Vagina (tissue), 2 donors: ENCODE results near the gene MTPN. TPM values are rescaled to one million over a fixed set of nuclear protein-coding genes. Genes with fewer than 3 reads are reported as not detected.

ENCODE experiments used
- DNase-seq, 2 donors: peaks; one replicate each; pipeline ENCODE4 v3.0.0-alpha.2; 2017; ENCODE audit errors: extremely low spot score in 2 of 2
- H3K27ac ChIP-seq: fragments of 200-600 bp; sonication (generic); one replicate; pipeline ENCODE4 v1.5.1; 2019
- H3K27me3 ChIP-seq: fragments of 200-600 bp; sonication (generic); one replicate; pipeline ENCODE4 v1.5.1; 2019
- H3K36me3 ChIP-seq, 2 donors: fragments of 200-600 bp; sonication (generic); one replicate each; pipeline ENCODE4 v1.5.1; 2017 to 2019
- H3K4me1 ChIP-seq: fragments of 200-600 bp; sonication (generic); one replicate; pipeline ENCODE4 v1.5.1; 2019
- H3K4me3 ChIP-seq, 2 donors: fragments of 200-600 bp; sonication (generic); 1 replicate in 1 of 2; 2 replicates in 1 of 2; pipeline ENCODE4 v1.5.1; 2016 to 2019
- H3K9me3 ChIP-seq: fragments of 200-600 bp; sonication (generic); one replicate; pipeline ENCODE4 v1.5.1; 2019
- CTCF ChIP-seq, 3 experiments: fragments of 450-650 bp in 2 of 3; fragments of 200-600 bp in 1 of 3; sonication (generic) in 1 of 3; IDR thresholded peaks; one replicate each; pipeline ENCODE4 v1.5.1; 2017 to 2019; ENCODE audit warnings: antibody characterized with exemption in 3 of 3, mild to moderate bottlenecking in 2 of 3, moderate library complexity in 2 of 3
- POLR2A ChIP-seq, 2 donors: fragments of 450-650 bp; IDR thresholded peaks; one replicate each; pipeline ENCODE4 v1.6.1; 2017; ENCODE audit warnings: antibody characterized with exemption in 2 of 2, mild to moderate bottlenecking in 2 of 2, moderate library complexity in 2 of 2
- POLR2AphosphoS5 ChIP-seq, 2 donors: sonication (generic); formaldehyde crosslinking; IDR thresholded peaks; one replicate each; pipeline ENCODE4 v1.9.0; 2017; ENCODE audit warnings: antibody characterized with exemption in 2 of 2, mild to moderate bottlenecking in 2 of 2, low read depth in 1 of 2; ENCODE audit not compliant: insufficient read depth in 1 of 2
- intact Hi-C: fragments of 100-400 bp; cut with DNase I; formaldehyde crosslinking; loops from one replicate; pipeline ENCODE4 v1.15.1; 2023
- total RNA-seq: library from RNA; depleted of rRNA; stranded (reverse); fragments of >200 nt; gene quantifications from one replicate; pipeline ENCODE4 v1.2.3, GENCODE V29; 2016

The MTPN gene
- total RNA-seq, 1 donor from 2014 or later, result 55.7 TPM

- TF ChIP-seq POLR2A (IDR thresholded peaks at IDR 0.05) (no peak), CTCF (IDR thresholded peaks at IDR 0.05) (no peak), POLR2AphosphoS5 (IDR thresholded peaks at IDR 0.05; ENCODE audit: insufficient read depth in 1 of 2, low read depth in 1 of 2) (no peak)
- Histone ChIP-seq H3K27ac (no peak overlapping the region), H3K9me3 (no peaks in the 10 kb centered on the region), H3K4me3 (no peak overlapping the region), H3K4me1 (peaks cover 27% of the 10 kb centered on the region), H3K27me3 (no peaks in the 10 kb centered on the region), H3K36me3 (peaks cover 0 to 19% of the 10 kb centered on the region in 2 donors)
- intact Hi-C loops, result no loop called here
- DNase-seq, result no peak
Measured at GRCh38 chr7:135950429-135950828, 26.7 kb downstream of the MTPN start.

GRCh38 chr7:135946289-135947055 lies 30.7 kb downstream of the MTPN start:
- H3K4me3 ChIP-seq, result no peak overlapping the region
- peaks cover 35% of the 10 kb centered on the region for H3K4me1 ChIP-seq
- intact Hi-C loops, result no loop called here
- no peak for DNase-seq
- H3K27me3 ChIP-seq, result no peaks in the 10 kb centered on the region
- peaks cover 0 to 16% of the 10 kb centered on the region in 2 donors for H3K36me3 ChIP-seq
- H3K9me3 ChIP-seq, result no peaks in the 10 kb centered on the region
- TF ChIP-seq POLR2AphosphoS5 (IDR thresholded peaks at IDR 0.05; ENCODE audit: insufficient read depth in 1 of 2, low read depth in 1 of 2) (no peak), POLR2A (IDR thresholded peaks at IDR 0.05) (no peak)
- H3K27ac ChIP-seq, result no peak overlapping the region

GRCh38 chr7:135944753-135945152 lies 32.4 kb downstream of the MTPN start:
- H3K27ac ChIP-seq, result no peak overlapping the region

GRCh38 chr7:135943134-135943879 lies 33.9 kb downstream of the MTPN start:
- Histone ChIP-seq H3K27me3 (no peaks in the 10 kb centered on the region), H3K36me3 (no peaks in the 10 kb centered on the region), H3K4me1 (peaks cover 38% of the 10 kb centered on the region), H3K27ac (no peak overlapping the region), H3K9me3 (no peaks in the 10 kb centered on the region), H3K4me3 (no peak overlapping the region)
- no peak for DNase-seq
- intact Hi-C loops, result no loop called here
- TF ChIP-seq POLR2A (IDR thresholded peaks at IDR 0.05) (no peak), POLR2AphosphoS5 (IDR thresholded peaks at IDR 0.05; ENCODE audit: insufficient read depth in 1 of 2, low read depth in 1 of 2) (no peak), CTCF (IDR thresholded peaks at IDR 0.05) (no peak)

More at GRCh38 chr7:135944753-135945152, 32.4 kb downstream of the MTPN start:
- no peaks in the 10 kb centered on the region for H3K36me3 ChIP-seq
- no peak for TF ChIP-seq POLR2AphosphoS5 (IDR thresholded peaks at IDR 0.05; ENCODE audit: insufficient read depth in 1 of 2, low read depth in 1 of 2)
- TF ChIP-seq CTCF (IDR thresholded peaks at IDR 0.05), result no peak
- TF ChIP-seq POLR2A (IDR thresholded peaks at IDR 0.05), result no peak
- H3K4me3 ChIP-seq, result no peak overlapping the region
- H3K27me3 ChIP-seq, result no peaks in the 10 kb centered on the region
- H3K4me1 ChIP-seq, result peaks cover 27% of the 10 kb centered on the region
- H3K9me3 ChIP-seq, result no peaks in the 10 kb centered on the region
- intact Hi-C loops, result no loop called here
- DNase-seq, result no peak

GRCh38 chr7:135942614-135943013 lies 34.5 kb downstream of the MTPN start:
- Histone ChIP-seq H3K4me3 (no peak overlapping the region), H3K36me3 (no peaks in the 10 kb centered on the region), H3K9me3 (no peaks in the 10 kb centered on the region), H3K27me3 (no peaks in the 10 kb centered on the region), H3K27ac (no peak overlapping the region), H3K4me1 (peaks cover 43% of the 10 kb centered on the region)
- intact Hi-C loops, result no loop called here
- no peak for DNase-seq
- no peak for TF ChIP-seq POLR2AphosphoS5 (IDR thresholded peaks at IDR 0.05; ENCODE audit: insufficient read depth in 1 of 2, low read depth in 1 of 2)
- no peak for TF ChIP-seq CTCF (IDR thresholded peaks at IDR 0.05)
- TF ChIP-seq POLR2A (IDR thresholded peaks at IDR 0.05), result no peak
